Endodermal cell (in vitro differentiated cells): ENCODE measurements around the gene KRTAP10-3. TPM values are rescaled to one million over a fixed set of nuclear protein-coding genes. Genes with fewer than 3 reads are reported as not detected.
A peak's percentile ranks its signal among the peaks of the same experiment; 100 is the strongest.

Experiments used
- DNase-seq: peaks from one replicate; pipeline ENCODE4 v3.0.0-alpha.2; 2017
- H3K27ac ChIP-seq: 2 replicates; pipeline ENCODE4 v1.5.1; 2013; ENCODE audit warnings: mild to moderate bottlenecking, low read depth, low read length, moderate library complexity
- H3K27me3 ChIP-seq: 2 replicates; pipeline ENCODE4 v1.6.1; 2013; ENCODE audit warnings: mild to moderate bottlenecking, low read length, moderate library complexity; ENCODE audit not compliant: insufficient read depth, control insufficient read depth, poor library complexity, severe bottlenecking
- H3K36me3 ChIP-seq: 2 replicates; pipeline ENCODE4 v1.7.0; 2013; ENCODE audit warnings: mild to moderate bottlenecking, low read length, moderate library complexity; ENCODE audit not compliant: control insufficient read depth, insufficient read depth
- H3K4me1 ChIP-seq: one replicate; pipeline ENCODE4 v1.7.0; 2013; ENCODE audit warnings: low read length; ENCODE audit not compliant: control insufficient read depth, insufficient read depth
- H3K4me3 ChIP-seq: 2 replicates; pipeline ENCODE4 v1.5.1; 2013; ENCODE audit warnings: mild to moderate bottlenecking, low read length, moderate library complexity
- H3K9ac ChIP-seq: 2 replicates; pipeline ENCODE4 v1.6.1; 2013; ENCODE audit warnings: mild to moderate bottlenecking, low read length, moderate library complexity; ENCODE audit not compliant: poor library complexity, severe bottlenecking; ENCODE audit errors: extremely low read depth
- H3K9me3 ChIP-seq: 2 replicates; pipeline ENCODE4 v1.6.1; 2013; ENCODE audit warnings: mild to moderate bottlenecking, low read length, moderate library complexity; ENCODE audit not compliant: control insufficient read depth
- H3K27ac Mint-ChIP-seq: 2 replicates; pipeline ENCODE4 v1.8.0; 2020; ENCODE audit warnings: mixed read lengths
- H3K27me3 Mint-ChIP-seq: 2 replicates; pipeline ENCODE4 v1.8.0; 2021; ENCODE audit warnings: mild to moderate bottlenecking, mixed read lengths; ENCODE audit not compliant: insufficient read depth
- H3K36me3 Mint-ChIP-seq: 2 replicates; pipeline ENCODE4 v1.8.0; 2020; ENCODE audit warnings: low read depth, mixed read lengths
- H3K4me1 Mint-ChIP-seq: 2 replicates; pipeline ENCODE4 v1.8.0; 2020; ENCODE audit warnings: mixed read lengths
- H3K4me3 Mint-ChIP-seq: 2 replicates; pipeline ENCODE4 v1.8.0; 2020; ENCODE audit warnings: mild to moderate bottlenecking, moderate library complexity, mixed read lengths
- H3K9me3 Mint-ChIP-seq: 2 replicates; pipeline ENCODE4 v1.8.0; 2020; ENCODE audit warnings: mild to moderate bottlenecking, mixed read lengths
- CTCF ChIP-seq: fragments of 200-600 bp; sonication (generic); conservative IDR thresholded peaks from 2 replicates; pipeline ENCODE4 v1.5.0; 2021; ENCODE audit warnings: antibody characterized with exemption, mild to moderate bottlenecking
- WGBS, 2 experiments: methylation state at CpG; one replicate each; pipeline versions ENCODE4 v1.1.5 to v1.1.7; 2013; ENCODE audit warnings: missing lambda C conversion rate in 2 of 2, mixed read lengths in 1 of 2; ENCODE audit not compliant: insufficient coverage in 1 of 2, insufficient read length in 1 of 2; 5-methylcytosine and 5-hydroxymethylcytosine counted together
- total RNA-seq, 2 donors: library from RNA; stranded (reverse); fragmentation: NEBNext Ultra II Directional in 1 of 2; extraction: Animal tissue kit (Norgen Biotek cat#: 25700) in 1 of 2; gene quantifications; 2 replicates in 1 of 2; 3 replicates in 1 of 2; pipeline ENCODE4 v1.2.1, GENCODE V29; 2021

Gene KRTAP10-3
- total RNA-seq, 2 donors from 2014 or later, result not detected

GRCh38 chr21:44537930-44538911, 20.4 kb downstream of the KRTAP10-3 start:
- H3K27ac ChIP-seq, result no peak overlapping the region
- H3K9me3 ChIP-seq, result no peaks in the 10 kb centered on the region
- no peaks in the 10 kb centered on the region for H3K36me3 ChIP-seq
- 93 to 96% methylated on average over 15 to 33 of the region's 33 CpGs for WGBS, 2 experiments
- Mint-ChIP-seq H3K4me1 (no peaks in the 10 kb centered on the region), H3K4me3 (no peak overlapping the region), H3K9me3 (no peaks in the 10 kb centered on the region), H3K36me3 (no peaks in the 10 kb centered on the region), H3K27me3 (no peaks in the 10 kb centered on the region), H3K27ac (no peak overlapping the region)
- DNase-seq, result no peak
- no peak overlapping the region for H3K4me3 ChIP-seq
- TF ChIP-seq CTCF, result no peak
- no peaks in the 10 kb centered on the region for H3K27me3 ChIP-seq
- H3K4me1 ChIP-seq, result no peaks in the 10 kb centered on the region
- H3K9ac ChIP-seq, result no peak overlapping the region

GRCh38 chr21:44535963-44536362, 22.6 kb downstream of the KRTAP10-3 start:
- H3K4me1 ChIP-seq, result no peaks in the 10 kb centered on the region
- DNase-seq, result peak; percentile 37
- H3K36me3 ChIP-seq, result no peaks in the 10 kb centered on the region
- H3K4me3 Mint-ChIP-seq, result no peak overlapping the region
- H3K27ac ChIP-seq, result no peak overlapping the region
- no peak overlapping the region for H3K4me3 ChIP-seq
- no peak for TF ChIP-seq CTCF
- 77 to 84% methylated on average over 6 to 7 of the region's 7 CpGs for WGBS, 2 experiments
- no peaks in the 10 kb centered on the region for H3K9me3 Mint-ChIP-seq
- no peaks in the 10 kb centered on the region for H3K9me3 ChIP-seq
- H3K4me1 Mint-ChIP-seq, result no peaks in the 10 kb centered on the region
- no peak overlapping the region for H3K27ac Mint-ChIP-seq
- no peaks in the 10 kb centered on the region for H3K27me3 ChIP-seq
- H3K36me3 Mint-ChIP-seq, result no peaks in the 10 kb centered on the region
- H3K27me3 Mint-ChIP-seq, result no peaks in the 10 kb centered on the region
- no peak overlapping the region for H3K9ac ChIP-seq

- no peak overlapping the region for H3K27ac Mint-ChIP-seq
- Histone ChIP-seq H3K9ac (no peak overlapping the region), H3K36me3 (no peaks in the 10 kb centered on the region), H3K4me1 (no peaks in the 10 kb centered on the region), H3K27me3 (no peaks in the 10 kb centered on the region), H3K4me3 (no peak overlapping the region), H3K27ac (no peak overlapping the region), H3K9me3 (no peaks in the 10 kb centered on the region)
- H3K27me3 Mint-ChIP-seq, result no peaks in the 10 kb centered on the region
- H3K4me3 Mint-ChIP-seq, result no peak overlapping the region
- TF ChIP-seq CTCF, result no peak
- H3K4me1 Mint-ChIP-seq, result no peaks in the 10 kb centered on the region
- H3K9me3 Mint-ChIP-seq, result no peaks in the 10 kb centered on the region
- 97 to 98% methylated on average over 6 of the region's 6 CpGs for WGBS, 2 experiments
- no peaks in the 10 kb centered on the region for H3K36me3 Mint-ChIP-seq
- no peak for DNase-seq
These were observed 23.9 kb downstream of the KRTAP10-3 start for GRCh38 chr21:44534688-44535087.
